ENCODE results near the gene STK24.
A peak's percentile ranks its signal among the peaks of the same experiment; 100 is the strongest.

STK24 gene

DNA sequence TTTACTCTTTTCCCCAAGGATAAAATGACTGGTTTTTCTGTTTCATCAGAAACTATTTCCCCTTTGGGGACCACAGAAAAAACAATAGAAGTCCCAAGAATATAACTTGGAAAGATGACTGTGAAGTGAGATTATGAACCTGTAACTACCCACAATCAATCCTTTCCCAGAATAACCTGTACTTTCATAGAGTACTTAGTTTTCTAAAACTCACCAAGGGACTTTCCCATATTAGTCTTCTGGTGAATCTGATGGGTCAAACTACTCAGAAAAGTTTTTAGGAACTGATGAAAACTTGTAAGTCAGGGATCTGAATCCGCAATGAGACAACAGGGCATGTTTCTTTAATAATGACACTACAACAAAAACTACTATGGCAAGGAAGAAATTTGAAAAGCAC is 62.6 kb downstream of the STK24 start:
- Histone ChIP-seq H3K27me3 (ENCODE audit: control insufficient read depth in 5 of 5, insufficient read depth in 4 of 5, low read length in 5 of 5) (no peaks in the 10 kb centered on the region), H3K36me3 (ENCODE audit: control insufficient read depth in 5 of 5, insufficient read depth in 5 of 5, low read length in 5 of 5) (peaks cover 0 to 7% (median 3%) of the 10 kb centered on the region in 5 donors), H3K9ac (ENCODE audit: low read length in 5 of 5) (no peak overlapping the region), H3K27ac (ENCODE audit: low read depth, low read length) (no peak overlapping the region), H3K9me3 (ENCODE audit: control insufficient read depth in 5 of 5, low read length in 5 of 5) (no peaks in the 10 kb centered on the region), H3K4me3 (ENCODE audit: low read depth in 1 of 5, low read length in 5 of 5) (no peak overlapping the region), H3K4me1 (ENCODE audit: control insufficient read depth in 5 of 5, insufficient read depth in 5 of 5, low read length in 5 of 5) (peaks cover 3 to 30% (median 18%) of the 10 kb centered on the region in 5 donors)

DNA sequence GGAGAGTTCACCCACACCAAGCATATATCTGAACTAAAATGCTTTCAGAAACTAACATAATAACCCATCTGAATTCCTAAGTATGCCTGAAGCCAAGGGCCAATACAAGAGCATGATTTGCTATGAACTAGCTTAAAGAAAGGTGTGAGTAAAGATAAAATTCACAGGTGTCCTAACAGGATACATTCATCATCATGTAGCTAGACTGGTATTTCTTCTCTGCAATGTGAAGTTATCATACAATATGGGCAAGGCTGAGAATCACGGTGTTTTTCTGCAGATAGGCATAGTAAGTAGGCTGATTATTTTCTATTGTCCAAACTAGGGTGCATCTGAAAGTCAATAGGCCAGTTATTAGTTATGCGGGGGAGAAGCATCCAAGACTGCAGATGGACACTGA is 63.1 kb downstream of the STK24 start:
- H3K36me3 ChIP-seq (ENCODE audit: control insufficient read depth in 5 of 5, insufficient read depth in 5 of 5, low read length in 5 of 5): peaks cover 0 to 7% (median 2%) of the 10 kb centered on the region in 5 donors
- H3K4me3 ChIP-seq (ENCODE audit: low read depth in 1 of 5, low read length in 5 of 5): no peak overlapping the region
- H3K9me3 ChIP-seq (ENCODE audit: control insufficient read depth in 5 of 5, low read length in 5 of 5): no peaks in the 10 kb centered on the region
- no peak overlapping the region for H3K9ac ChIP-seq (ENCODE audit: low read length in 5 of 5)
- H3K4me1 ChIP-seq (ENCODE audit: control insufficient read depth in 5 of 5, insufficient read depth in 5 of 5, low read length in 5 of 5): peaks cover 6 to 34% (median 22%) of the 10 kb centered on the region in 5 donors
- H3K27ac ChIP-seq (ENCODE audit: low read depth, low read length): no peak overlapping the region
- H3K27me3 ChIP-seq (ENCODE audit: control insufficient read depth in 5 of 5, insufficient read depth in 4 of 5, low read length in 5 of 5): no peaks in the 10 kb centered on the region

- Histone ChIP-seq H3K4me3 (ENCODE audit: low read depth in 1 of 5, low read length in 5 of 5) (no peak overlapping the region), H3K9ac (ENCODE audit: low read length in 5 of 5) (no peak overlapping the region), H3K27me3 (ENCODE audit: control insufficient read depth in 5 of 5, insufficient read depth in 4 of 5, low read length in 5 of 5) (no peaks in the 10 kb centered on the region), H3K36me3 (ENCODE audit: control insufficient read depth in 5 of 5, insufficient read depth in 5 of 5, low read length in 5 of 5) (peaks cover 0 to 6% (median 2%) of the 10 kb centered on the region in 5 donors), H3K9me3 (ENCODE audit: control insufficient read depth in 5 of 5, low read length in 5 of 5) (no peaks in the 10 kb centered on the region), H3K4me1 (ENCODE audit: control insufficient read depth in 5 of 5, insufficient read depth in 5 of 5, low read length in 5 of 5) (peaks cover 6 to 42% (median 30%) of the 10 kb centered on the region in 5 donors), H3K27ac (ENCODE audit: low read depth, low read length) (no peak overlapping the region)
These were observed 63.9 kb downstream of the STK24 start for GRCh38 chr13:98512774-98513665.

- Histone ChIP-seq H3K27ac (ENCODE audit: low read depth, low read length) (no peak overlapping the region), H3K9ac (ENCODE audit: low read length in 5 of 5) (no peak overlapping the region), H3K4me3 (ENCODE audit: low read depth in 1 of 5, low read length in 5 of 5) (no peak overlapping the region), H3K9me3 (ENCODE audit: control insufficient read depth in 5 of 5, low read length in 5 of 5) (no peaks in the 10 kb centered on the region), H3K27me3 (ENCODE audit: control insufficient read depth in 5 of 5, insufficient read depth in 4 of 5, low read length in 5 of 5) (no peaks in the 10 kb centered on the region), H3K4me1 (ENCODE audit: control insufficient read depth in 5 of 5, insufficient read depth in 5 of 5, low read length in 5 of 5) (peaks cover 9 to 45% (median 40%) of the 10 kb centered on the region in 5 donors), H3K36me3 (ENCODE audit: control insufficient read depth in 5 of 5, insufficient read depth in 5 of 5, low read length in 5 of 5) (peaks cover 0 to 4% (median 0%) of the 10 kb centered on the region in 5 donors)
These were observed 65.5 kb downstream of the STK24 start for GRCh38 chr13:98511435-98511834.

DNA sequence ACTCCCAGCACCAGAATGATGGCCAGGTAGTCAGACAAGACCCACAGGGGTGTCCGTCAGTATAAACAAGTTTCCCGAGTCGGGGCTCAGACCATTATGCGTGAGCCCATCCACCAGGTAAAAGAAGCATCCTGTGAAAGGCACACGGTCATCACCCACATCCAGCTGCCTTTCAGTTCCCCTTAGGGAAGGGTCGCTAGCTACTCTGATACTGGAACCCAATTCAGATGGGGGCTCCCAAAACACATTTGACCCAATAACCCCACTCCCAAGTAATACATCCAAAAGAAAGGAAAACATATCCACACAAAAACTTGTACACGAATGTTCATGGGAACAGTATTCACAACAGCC is 66.8 kb downstream of the STK24 start:
- H3K4me3 ChIP-seq (ENCODE audit: low read depth in 1 of 5, low read length in 5 of 5): no peak overlapping the region
- H3K27ac ChIP-seq (ENCODE audit: low read depth, low read length): peak overlapping the region; percentile 75
- no peaks in the 10 kb centered on the region for H3K27me3 ChIP-seq (ENCODE audit: control insufficient read depth in 5 of 5, insufficient read depth in 4 of 5, low read length in 5 of 5)
- no peaks in the 10 kb centered on the region for H3K9me3 ChIP-seq (ENCODE audit: control insufficient read depth in 5 of 5, low read length in 5 of 5)
- H3K9ac ChIP-seq (ENCODE audit: low read length in 5 of 5): no peak overlapping the region
- peaks cover 14 to 51% (median 47%) of the 10 kb centered on the region in 5 donors for H3K4me1 ChIP-seq (ENCODE audit: control insufficient read depth in 5 of 5, insufficient read depth in 5 of 5, low read length in 5 of 5)
- peaks cover 0 to 2% (median 0%) of the 10 kb centered on the region in 5 donors for H3K36me3 ChIP-seq (ENCODE audit: control insufficient read depth in 5 of 5, insufficient read depth in 5 of 5, low read length in 5 of 5)

DNA sequence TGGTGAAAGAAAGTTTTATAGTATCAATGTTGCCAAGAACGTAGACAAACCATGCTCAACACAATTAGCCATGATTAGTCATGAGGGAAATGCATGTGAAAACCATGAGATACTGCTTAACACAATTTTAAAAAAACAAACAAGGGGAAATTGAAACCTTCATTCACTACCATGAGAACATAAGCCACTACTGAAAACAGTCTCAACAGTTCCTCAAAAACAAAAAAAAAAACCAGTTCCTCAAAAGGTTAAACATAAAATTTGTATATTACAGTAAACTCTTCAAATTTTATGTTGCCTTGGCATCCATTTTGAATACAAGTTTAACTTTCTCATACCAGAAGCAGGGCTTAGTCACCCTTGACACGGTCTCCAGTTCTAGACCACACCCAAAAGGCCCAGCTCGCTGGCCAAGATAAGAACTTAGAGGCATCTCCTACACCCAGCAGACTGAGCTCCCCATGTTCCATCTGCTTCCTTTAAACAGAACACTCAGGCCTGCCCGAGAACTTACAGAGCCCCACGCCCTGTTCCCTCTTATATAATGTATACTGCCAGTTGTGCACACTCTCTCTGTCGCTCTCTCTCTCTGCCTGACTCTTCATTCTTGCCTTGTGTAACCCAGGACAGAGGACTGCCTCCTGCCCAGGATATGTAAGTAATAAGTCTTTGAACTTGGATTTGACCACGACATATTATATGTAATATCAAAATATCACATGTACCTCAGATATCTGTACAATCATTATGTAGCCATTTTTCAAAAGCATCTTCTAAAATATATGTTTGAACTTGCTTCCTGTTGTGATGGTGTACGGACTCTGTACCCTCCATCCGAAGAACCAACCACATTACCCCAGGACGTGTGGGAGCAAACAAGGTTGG is 67.4 kb downstream of the STK24 start:
- H3K4me1 ChIP-seq (ENCODE audit: control insufficient read depth in 5 of 5, insufficient read depth in 5 of 5, low read length in 5 of 5): peaks cover 14 to 58% (median 47%) of the 10 kb centered on the region in 5 donors
- H3K9ac ChIP-seq (ENCODE audit: low read length in 5 of 5): no peak overlapping the region
- peak overlapping the region; percentile 75 for H3K27ac ChIP-seq (ENCODE audit: low read depth, low read length)
- no peaks in the 10 kb centered on the region for H3K27me3 ChIP-seq (ENCODE audit: control insufficient read depth in 5 of 5, insufficient read depth in 4 of 5, low read length in 5 of 5)
- H3K36me3 ChIP-seq (ENCODE audit: control insufficient read depth in 5 of 5, insufficient read depth in 5 of 5, low read length in 5 of 5): peaks cover 0 to 2% (median 0%) of the 10 kb centered on the region in 5 donors
- no peak overlapping the region for H3K4me3 ChIP-seq (ENCODE audit: low read depth in 1 of 5, low read length in 5 of 5)
- no peaks in the 10 kb centered on the region for H3K9me3 ChIP-seq (ENCODE audit: control insufficient read depth in 5 of 5, low read length in 5 of 5)

GRCh38 chr13:98508685-98509084 is 68.2 kb downstream of the STK24 start:
- H3K27ac ChIP-seq (ENCODE audit: low read depth, low read length): peak overlapping the region; percentile 75

DNA sequence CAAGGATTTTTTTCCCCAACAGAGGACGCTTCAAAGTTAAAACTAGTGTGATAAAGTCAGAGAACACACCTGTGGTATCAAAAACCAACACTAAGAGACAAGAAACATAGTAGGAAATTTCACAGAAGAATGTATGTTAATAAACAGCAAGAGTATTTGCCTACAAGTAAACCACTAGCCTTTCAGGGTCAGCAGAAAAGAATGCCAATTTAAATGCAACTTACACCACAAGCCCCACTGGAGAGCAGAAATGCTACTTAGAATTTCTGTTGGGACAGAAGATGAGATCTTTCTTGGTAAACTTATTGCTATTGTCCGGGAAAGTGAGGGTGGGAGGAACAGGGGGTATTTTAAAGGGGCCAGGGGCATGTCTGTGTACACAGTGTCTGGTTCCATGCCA is 68.6 kb downstream of the STK24 start:
- Histone ChIP-seq H3K27me3 (ENCODE audit: control insufficient read depth in 5 of 5, insufficient read depth in 4 of 5, low read length in 5 of 5) (no peaks in the 10 kb centered on the region), H3K9ac (ENCODE audit: low read length in 5 of 5) (no peak overlapping the region), H3K27ac (ENCODE audit: low read depth, low read length) (peak overlapping the region; percentile 75), H3K4me1 (ENCODE audit: control insufficient read depth in 5 of 5, insufficient read depth in 5 of 5, low read length in 5 of 5) (peaks cover 19 to 70% (median 59%) of the 10 kb centered on the region in 5 donors), H3K4me3 (ENCODE audit: low read depth in 1 of 5, low read length in 5 of 5) (no peak overlapping the region), H3K9me3 (ENCODE audit: control insufficient read depth in 5 of 5, low read length in 5 of 5) (no peaks in the 10 kb centered on the region), H3K36me3 (ENCODE audit: control insufficient read depth in 5 of 5, insufficient read depth in 5 of 5, low read length in 5 of 5) (peaks cover 0 to under 1% (median 0%) of the 10 kb centered on the region in 5 donors)

More at GRCh38 chr13:98508685-98509084, 68.2 kb downstream of the STK24 start:
- peaks cover 0 to 2% (median 0%) of the 10 kb centered on the region in 5 donors for H3K36me3 ChIP-seq (ENCODE audit: control insufficient read depth in 5 of 5, insufficient read depth in 5 of 5, low read length in 5 of 5)
- peaks cover 18 to 66% (median 55%) of the 10 kb centered on the region in 5 donors for H3K4me1 ChIP-seq (ENCODE audit: control insufficient read depth in 5 of 5, insufficient read depth in 5 of 5, low read length in 5 of 5)
- no peaks in the 10 kb centered on the region for H3K9me3 ChIP-seq (ENCODE audit: control insufficient read depth in 5 of 5, low read length in 5 of 5)
- H3K4me3 ChIP-seq (ENCODE audit: low read depth in 1 of 5, low read length in 5 of 5): no peak overlapping the region
- H3K9ac ChIP-seq (ENCODE audit: low read length in 5 of 5): no peak overlapping the region
- no peaks in the 10 kb centered on the region for H3K27me3 ChIP-seq (ENCODE audit: control insufficient read depth in 5 of 5, insufficient read depth in 4 of 5, low read length in 5 of 5)

DNA sequence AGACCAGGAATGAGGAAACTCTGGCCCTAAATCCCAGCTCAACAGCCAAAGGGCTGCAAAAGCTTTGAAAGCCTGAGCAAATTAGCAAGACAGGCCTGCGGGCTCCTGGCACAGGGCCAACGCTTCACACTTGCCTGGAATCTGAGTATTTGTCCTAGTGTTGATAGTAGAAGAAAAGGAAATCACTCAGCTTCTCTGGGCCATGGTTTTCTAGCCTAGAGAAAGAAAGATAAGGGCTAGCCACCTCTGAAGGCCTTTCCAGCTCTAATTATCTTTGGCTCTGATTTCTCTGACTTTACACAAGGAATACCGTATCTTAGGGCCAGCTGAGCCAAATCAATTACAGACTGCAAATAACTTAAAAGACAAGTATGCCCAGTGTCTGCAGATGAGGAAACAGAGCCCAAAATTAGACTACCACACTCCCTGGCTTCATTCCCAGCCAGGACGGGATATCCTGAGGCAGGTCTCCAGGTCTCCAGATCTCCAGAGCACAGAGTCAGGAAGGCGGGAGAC is 69.6 kb downstream of the STK24 start:
- Histone ChIP-seq H3K9me3 (ENCODE audit: control insufficient read depth in 5 of 5, low read length in 5 of 5) (no peaks in the 10 kb centered on the region), H3K27me3 (ENCODE audit: control insufficient read depth in 5 of 5, insufficient read depth in 4 of 5, low read length in 5 of 5) (no peaks in the 10 kb centered on the region), H3K9ac (ENCODE audit: low read length in 5 of 5) (no peak overlapping the region), H3K4me1 (ENCODE audit: control insufficient read depth in 5 of 5, insufficient read depth in 5 of 5, low read length in 5 of 5) (peaks cover 19 to 77% (median 57%) of the 10 kb centered on the region in 5 donors), H3K27ac (ENCODE audit: low read depth, low read length) (peak overlapping the region; percentile 52), H3K36me3 (ENCODE audit: control insufficient read depth in 5 of 5, insufficient read depth in 5 of 5, low read length in 5 of 5) (no peaks in the 10 kb centered on the region), H3K4me3 (ENCODE audit: low read depth in 1 of 5, low read length in 5 of 5) (peak overlapping the region in 1 of 5 donors; percentile 0)
